Endothelial cell (in vitro differentiated cells): ENCODE results near the gene ARHGAP26. TPM values are rescaled to one million over a fixed set of nuclear protein-coding genes. Genes with fewer than 3 reads are reported as not detected.

Source experiments
- DNase-seq: peaks from one replicate; pipeline ENCODE4 v3.0.0; 2021; ENCODE audit warnings: low spot score
- H3K27ac Mint-ChIP-seq: one replicate; pipeline ENCODE4 v1.8.0; 2021; ENCODE audit warnings: mixed read lengths, inconsistent platforms; ENCODE audit not compliant: unreplicated experiment
- H3K27me3 Mint-ChIP-seq: one replicate; pipeline ENCODE4 v1.8.0; 2021; ENCODE audit warnings: mild to moderate bottlenecking, moderate library complexity, mixed read lengths, inconsistent platforms; ENCODE audit not compliant: unreplicated experiment
- H3K36me3 Mint-ChIP-seq: one replicate; pipeline ENCODE4 v1.8.0; 2021; ENCODE audit warnings: mild to moderate bottlenecking, low read depth, mixed read lengths, inconsistent platforms; ENCODE audit not compliant: unreplicated experiment
- H3K4me1 Mint-ChIP-seq: one replicate; pipeline ENCODE4 v1.8.0; 2021; ENCODE audit warnings: mild to moderate bottlenecking, mixed read lengths, inconsistent platforms; ENCODE audit not compliant: unreplicated experiment
- H3K4me3 Mint-ChIP-seq: one replicate; pipeline ENCODE4 v1.8.0; 2021; ENCODE audit warnings: mild to moderate bottlenecking, mixed read lengths, inconsistent platforms; ENCODE audit not compliant: unreplicated experiment
- H3K9me3 Mint-ChIP-seq: one replicate; pipeline ENCODE4 v1.8.0; 2021; ENCODE audit warnings: mixed read lengths, inconsistent platforms; ENCODE audit not compliant: unreplicated experiment
- CTCF ChIP-seq: fragments of 200-600 bp; sonication (generic); IDR thresholded peaks from one replicate; pipeline ENCODE4 v1.5.0; 2021; ENCODE audit warnings: antibody characterized with exemption; ENCODE audit not compliant: unreplicated experiment
- total RNA-seq: library from RNA; stranded (reverse); fragmentation: NEBNext Ultra II Directional; extraction: Animal tissue kit (Norgen Biotek cat#: 25700); gene quantifications from one replicate; pipeline ENCODE4 v1.2.1, GENCODE V29; 2021; ENCODE audit not compliant: unreplicated experiment

ARHGAP26 gene
- total RNA-seq, 1 donor from 2014 or later = 81.5 TPM

- H3K4me3 Mint-ChIP-seq = no peak overlapping the region
- H3K27ac Mint-ChIP-seq = no peak overlapping the region
- DNase-seq = no peak
- TF ChIP-seq CTCF = no peak
- H3K36me3 Mint-ChIP-seq = no peaks in the 10 kb centered on the region
- H3K9me3 Mint-ChIP-seq = no peaks in the 10 kb centered on the region
- peaks cover 42% of the 10 kb centered on the region for H3K4me1 Mint-ChIP-seq
- no peaks in the 10 kb centered on the region for H3K27me3 Mint-ChIP-seq
Measured at GRCh38 chr5:142847898-142848790, 78.0 kb downstream of the ARHGAP26 start.

GRCh38 chr5:142849466-142849865 lies 79.3 kb downstream of the ARHGAP26 start:
- H3K36me3 Mint-ChIP-seq = no peaks in the 10 kb centered on the region
- no peaks in the 10 kb centered on the region for H3K9me3 Mint-ChIP-seq
- H3K27me3 Mint-ChIP-seq = no peaks in the 10 kb centered on the region
- no peak for DNase-seq
- TF ChIP-seq CTCF = no peak
- no peak overlapping the region for H3K27ac Mint-ChIP-seq
- peaks cover 46% of the 10 kb centered on the region for H3K4me1 Mint-ChIP-seq
- H3K4me3 Mint-ChIP-seq = no peak overlapping the region

- H3K27me3 Mint-ChIP-seq = no peaks in the 10 kb centered on the region
- DNase-seq = no peak
- no peak overlapping the region for H3K27ac Mint-ChIP-seq
- H3K4me1 Mint-ChIP-seq = peaks cover 43% of the 10 kb centered on the region
- no peaks in the 10 kb centered on the region for H3K9me3 Mint-ChIP-seq
- no peak overlapping the region for H3K4me3 Mint-ChIP-seq
- no peaks in the 10 kb centered on the region for H3K36me3 Mint-ChIP-seq
- no peak for TF ChIP-seq CTCF
Measured at GRCh38 chr5:142849880-142850279, 79.7 kb downstream of the ARHGAP26 start.

- DNase-seq = no peak
- no peaks in the 10 kb centered on the region for H3K27me3 Mint-ChIP-seq
- H3K4me3 Mint-ChIP-seq = no peak overlapping the region
- H3K4me1 Mint-ChIP-seq = peaks cover 27% of the 10 kb centered on the region
- H3K27ac Mint-ChIP-seq = no peak overlapping the region
- no peaks in the 10 kb centered on the region for H3K9me3 Mint-ChIP-seq
- no peaks in the 10 kb centered on the region for H3K36me3 Mint-ChIP-seq
- TF ChIP-seq CTCF = no peak
Measured at GRCh38 chr5:142851731-142852130, 81.6 kb downstream of the ARHGAP26 start.
